Stromal cell of bone marrow (primary cell): ENCODE data around the gene CDCA3.

Experiments
- DNase-seq: peaks from one replicate; pipeline ENCODE4 v3.0.0-alpha.2; 2012; ENCODE audit warnings: low read depth

The CDCA3 gene

DNA sequence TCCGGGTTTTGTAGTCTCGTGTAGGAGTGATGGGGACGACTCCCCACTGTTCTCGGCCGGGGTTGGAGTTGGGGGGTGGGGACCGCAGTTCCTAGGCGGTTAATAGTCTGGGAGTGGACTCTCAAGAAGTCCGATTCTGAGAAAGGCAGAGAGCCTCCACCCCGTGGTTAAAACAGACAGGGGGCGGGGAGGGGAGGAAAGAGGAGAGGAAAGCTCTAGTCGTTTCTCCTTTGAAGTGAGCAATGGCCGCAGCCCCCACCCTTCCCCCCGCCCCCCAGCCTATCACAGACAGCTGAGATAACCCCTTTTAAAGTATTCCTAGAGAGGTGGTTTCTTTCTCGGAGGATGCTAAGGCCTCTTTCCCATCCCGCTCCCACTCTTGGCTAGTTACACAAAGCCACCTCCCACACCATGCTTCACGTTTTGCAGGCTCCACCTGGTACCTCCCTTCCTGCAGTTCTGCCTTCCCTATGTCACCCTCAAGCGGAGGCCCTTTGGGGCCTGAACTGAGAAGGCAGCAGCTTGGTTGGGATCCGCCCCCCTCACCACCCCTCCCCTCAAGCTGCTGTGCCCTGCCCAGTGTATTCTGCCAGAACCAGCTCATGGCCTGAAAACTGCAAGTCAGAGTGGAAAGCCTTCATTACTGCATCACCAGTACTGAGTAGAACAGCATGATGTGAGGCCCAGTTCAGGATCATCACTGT is 1.7 kb upstream of the CDCA3 start:
- DNase-seq: peak; percentile 83

DNA sequence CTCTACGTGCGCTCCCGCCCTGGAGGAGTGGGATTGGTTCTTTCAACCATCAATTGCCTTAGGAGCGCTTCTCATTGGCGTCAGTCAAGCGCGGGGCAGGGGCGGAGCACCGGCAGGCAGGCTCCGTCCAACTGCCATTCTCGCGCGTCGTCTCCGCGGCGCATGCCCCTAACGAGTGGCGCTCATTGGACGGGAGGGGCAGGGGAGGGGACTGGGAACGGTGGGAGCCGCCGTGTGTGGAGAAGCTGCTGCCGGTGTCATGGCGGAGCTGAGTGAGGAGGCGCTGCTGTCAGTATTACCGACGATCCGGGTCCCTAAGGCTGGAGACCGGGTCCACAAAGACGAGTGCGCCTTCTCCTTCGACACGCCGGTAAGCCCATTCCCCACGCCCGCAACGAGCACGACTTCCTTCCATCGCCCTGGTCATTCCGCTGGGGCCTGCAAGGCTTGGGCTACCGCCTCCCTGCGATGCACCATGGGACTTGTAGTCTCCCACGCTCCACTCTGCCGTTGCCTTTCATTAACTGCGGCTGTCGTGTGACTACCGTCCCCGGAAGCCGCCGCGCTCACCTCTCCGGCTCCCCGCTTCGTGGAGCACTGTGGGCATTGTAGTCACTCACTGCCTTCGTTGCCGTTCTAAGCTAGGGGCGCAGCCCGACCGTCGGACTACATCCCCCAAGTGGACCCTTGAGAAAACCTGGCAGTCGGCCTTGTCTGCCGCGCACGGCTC is 1.0 kb upstream of the CDCA3 start, which contains the start of gene USP5:
Gene USP5, plus strand, starts transcription at position 230 of the 730 bp plus-strand sequence. Its CDS starts 30 bp downstream, at position 260.
- DNase-seq: peak; percentile 100

- no peak for DNase-seq
Measured at GRCh38 chr12:6850796-6851152, 312 bp downstream of the CDCA3 start.

- no peak for DNase-seq
Measured at GRCh38 chr12:6849976-6850560, 1.0 kb downstream of the CDCA3 start.

- DNase-seq: no peak
Measured at GRCh38 chr12:6849427-6849826, 1.7 kb downstream of the CDCA3 start.

GRCh38 chr12:6847676-6848075 is 3.4 kb downstream of the CDCA3 start:
- no peak for DNase-seq

GRCh38 chr12:6846316-6846869 is 4.7 kb downstream of the CDCA3 start:
- DNase-seq: no peak

DNA sequence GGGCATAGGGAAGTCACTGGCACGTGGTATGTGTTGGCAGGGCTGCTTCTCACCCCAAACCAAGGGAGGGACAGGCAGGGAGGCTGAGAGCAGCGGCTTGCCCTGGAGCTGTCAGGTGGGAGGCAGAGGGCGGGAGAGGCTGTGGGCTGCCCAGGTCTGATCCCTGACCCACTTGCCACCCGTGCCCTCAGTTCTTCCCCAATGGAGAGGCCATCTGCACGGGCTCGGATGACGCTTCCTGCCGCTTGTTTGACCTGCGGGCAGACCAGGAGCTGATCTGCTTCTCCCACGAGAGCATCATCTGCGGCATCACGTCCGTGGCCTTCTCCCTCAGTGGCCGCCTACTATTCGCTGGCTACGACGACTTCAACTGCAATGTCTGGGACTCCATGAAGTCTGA is 5.7 kb downstream of the CDCA3 start:
- DNase-seq: no peak

GRCh38 chr12:6843118-6843902 is 7.8 kb downstream of the CDCA3 start:
- DNase-seq: no peak

DNA sequence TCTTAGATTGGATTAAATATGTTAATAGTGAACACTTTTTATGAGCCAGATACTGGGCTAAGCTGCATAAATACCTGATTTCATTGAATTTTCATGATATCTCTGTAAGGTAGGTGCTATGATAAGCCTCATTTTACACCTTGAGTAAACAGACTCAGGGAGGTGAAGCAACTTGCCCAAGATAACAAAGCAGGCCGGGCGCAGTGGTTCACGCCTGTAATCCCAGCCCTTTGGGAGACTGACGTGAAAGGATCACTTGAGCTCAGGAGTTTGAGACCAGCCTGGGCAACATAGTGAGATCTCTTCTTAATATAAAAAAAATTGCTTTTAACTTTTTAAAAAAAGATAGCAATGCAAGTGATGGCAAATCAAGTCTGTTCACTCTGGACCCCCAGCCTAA is 9.0 kb downstream of the CDCA3 start:
- DNase-seq: no peak

DNA sequence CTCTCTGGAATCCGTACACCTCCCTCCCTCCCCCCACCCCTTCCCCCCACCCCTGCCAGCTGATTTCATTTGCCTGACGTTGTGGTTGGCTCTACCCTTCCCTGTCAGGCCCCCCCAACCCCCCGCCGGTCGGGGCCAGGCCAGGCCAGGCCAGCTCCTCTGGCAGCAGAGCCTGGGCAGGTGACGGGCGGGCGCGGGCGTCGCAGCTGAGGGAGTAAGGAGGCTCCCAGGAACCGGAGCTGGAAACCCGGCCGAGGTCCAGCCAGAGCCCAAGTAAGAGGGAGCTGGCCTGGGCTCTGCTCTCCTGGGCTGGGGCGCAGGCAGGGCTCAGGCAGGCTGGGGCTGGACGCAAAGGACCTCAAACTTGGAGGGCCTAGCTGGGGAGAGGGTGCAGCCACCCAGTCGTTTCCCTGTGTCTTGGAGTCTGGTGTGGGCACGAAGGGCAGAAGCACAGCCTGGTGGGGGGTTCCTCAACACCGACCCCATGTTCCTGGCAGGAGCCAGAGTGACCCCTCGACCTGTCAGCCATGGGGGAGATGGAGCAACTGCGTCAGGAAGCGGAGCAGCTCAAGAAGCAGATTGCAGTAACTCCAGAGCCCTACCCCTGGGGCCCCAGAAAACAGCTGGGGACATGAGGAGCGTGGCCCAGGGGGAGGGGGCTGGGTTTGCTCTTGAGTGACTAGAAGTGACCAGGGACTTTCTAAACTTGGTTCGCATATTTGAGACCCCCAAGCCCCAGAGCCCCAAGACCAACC is 10.1 kb downstream of the CDCA3 start, which contains the start of gene GNB3:
Gene GNB3, plus strand, starts transcription at position 165 of the 755 bp plus-strand sequence. Its CDS starts 363 bp downstream, at position 528.
- no peak for DNase-seq

- no peak for DNase-seq
Measured at GRCh38 chr12:6840330-6840729, 10.8 kb downstream of the CDCA3 start.

- DNase-seq: no peak
Measured at GRCh38 chr12:6839482-6840201, 11.4 kb downstream of the CDCA3 start.

GRCh38 chr12:6838854-6839253 is 12.2 kb downstream of the CDCA3 start:
- no peak for DNase-seq

DNA sequence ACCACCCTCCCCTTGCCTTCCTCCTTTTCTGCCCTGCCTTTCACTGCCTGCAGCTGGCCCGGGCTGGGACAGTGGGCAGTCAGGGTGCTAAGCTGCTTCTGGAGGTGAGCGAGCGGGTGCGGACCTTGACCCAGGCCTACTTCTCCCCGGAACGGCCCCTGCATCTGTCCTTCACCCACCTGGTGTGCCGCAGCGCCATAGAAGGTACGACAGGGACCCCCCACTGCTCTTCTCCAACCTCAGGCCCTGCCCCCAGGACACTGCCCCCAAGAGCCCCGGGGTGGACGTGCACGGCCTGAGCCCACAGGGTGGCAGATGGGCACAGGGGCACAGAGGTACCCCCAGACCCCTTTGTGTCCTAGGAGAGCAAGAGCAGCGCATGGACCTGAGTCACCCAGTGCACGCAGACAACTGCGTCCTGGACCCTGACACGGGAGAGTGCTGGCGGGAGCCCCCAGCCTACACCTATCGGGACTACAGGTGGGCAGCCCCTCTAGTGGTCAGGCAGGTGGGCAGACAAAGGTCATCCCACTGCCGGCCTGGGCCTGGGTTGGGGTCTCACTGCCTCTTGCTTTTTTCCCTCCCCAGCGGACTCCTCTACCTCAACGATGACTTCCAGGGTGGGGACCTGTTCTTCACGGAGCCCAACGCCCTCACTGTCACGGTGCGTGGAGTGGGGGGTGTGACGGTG is 13.6 kb downstream of the CDCA3 start:
- no peak for DNase-seq

- no peak for DNase-seq
Measured at GRCh38 chr12:6836851-6837250, 14.2 kb downstream of the CDCA3 start.

GRCh38 chr12:6834873-6835272 is 16.2 kb downstream of the CDCA3 start:
- DNase-seq: no peak

GRCh38 chr12:6834254-6834653 is 16.8 kb downstream of the CDCA3 start:
- DNase-seq: no peak

- DNase-seq: no peak
Measured at GRCh38 chr12:6833189-6833890, 17.7 kb downstream of the CDCA3 start.
